CD4-positive, alpha-beta T cell (primary cell): Measurements from ENCODE around the gene ZNF280B. TPM values are rescaled to one million over a fixed set of nuclear protein-coding genes. Genes with fewer than 3 reads are reported as not detected.

Source experiments
- ATAC-seq: fragments of 200-7000 bp; cut with Tn5 transposase; one replicate; pipeline ENCODE4 v1.10.0; 2022; ENCODE audit warnings: mild to moderate bottlenecking; ENCODE audit not compliant: poor library complexity
- CTCF ChIA-PET: fragments of 350-600 bp; sonication (Branson Sonifier 250); formaldehyde crosslinking; loops from one replicate; lab custom pipeline; 2021; ENCODE audit warnings: antibody characterized with exemption, inconsistent platforms; lab: Charles Lee
- POLR2A ChIA-PET: fragments of 350-600 bp; sonication (Branson Sonifier 250); formaldehyde crosslinking; loops from one replicate; lab custom pipeline; 2021; ENCODE audit warnings: antibody characterized with exemption, inconsistent platforms; lab: Charles Lee
- DNase-seq, 14 experiments: peaks; one replicate each; pipeline ENCODE4 v3.0.0-alpha.2; 2013 to 2020; ENCODE audit warnings: mixed read lengths in 2 of 14
- H3K27ac ChIP-seq, 2 donors: one replicate each; pipeline versions ENCODE4 v1.5.1 to v1.7.0; 2013; ENCODE audit warnings: low read length in 2 of 2, low read depth in 1 of 2, mild to moderate bottlenecking in 1 of 2
- H3K27me3 ChIP-seq, 2 experiments: 1 replicate in 1 of 2; 2 replicates in 1 of 2; pipeline versions ENCODE4 v1.6.1 to v1.7.0; 2013; ENCODE audit warnings: low read length in 2 of 2, control low read depth in 1 of 2, mild to moderate bottlenecking in 1 of 2, moderate library complexity in 1 of 2; ENCODE audit not compliant: insufficient read depth in 2 of 2, control insufficient read depth in 1 of 2
- H3K36me3 ChIP-seq: one replicate; pipeline ENCODE4 v1.6.1; 2013; ENCODE audit warnings: low read length, control low read depth; ENCODE audit not compliant: insufficient read depth
- H3K4me1 ChIP-seq: one replicate; pipeline ENCODE4 v1.6.1; 2013; ENCODE audit warnings: low read length, control low read depth; ENCODE audit not compliant: insufficient read depth
- H3K4me3 ChIP-seq: one replicate; pipeline ENCODE4 v1.5.1; 2013; ENCODE audit warnings: mild to moderate bottlenecking, low read length, moderate library complexity
- H3K9me3 ChIP-seq, 2 experiments: 1 replicate in 1 of 2; 2 replicates in 1 of 2; pipeline versions ENCODE4 v1.6.1 to v1.7.0; 2013; ENCODE audit warnings: low read length in 2 of 2, mild to moderate bottlenecking in 2 of 2, control low read depth in 1 of 2, moderate library complexity in 1 of 2; ENCODE audit not compliant: control insufficient read depth in 1 of 2, insufficient read depth in 1 of 2
- H3K27ac Mint-ChIP-seq: one replicate; pipeline ENCODE4 v1.8.0; 2020; ENCODE audit warnings: mixed read lengths
- H3K27me3 Mint-ChIP-seq: one replicate; pipeline ENCODE4 v1.8.0; 2021; ENCODE audit warnings: mixed read lengths
- H3K36me3 Mint-ChIP-seq: one replicate; pipeline ENCODE4 v1.8.0; 2021; ENCODE audit warnings: low read depth, mixed read lengths
- H3K4me1 Mint-ChIP-seq: one replicate; pipeline ENCODE4 v1.8.0; 2021; ENCODE audit warnings: low read depth, mixed read lengths
- H3K4me3 Mint-ChIP-seq: one replicate; pipeline ENCODE4 v1.8.0; 2020; ENCODE audit warnings: mild to moderate bottlenecking, mixed read lengths
- H3K9me3 Mint-ChIP-seq: one replicate; pipeline ENCODE4 v1.8.0; 2020; ENCODE audit warnings: mixed read lengths
- CTCF ChIP-seq: fragments of 200-600 bp; IDR thresholded peaks from one replicate; pipeline ENCODE4 v1.8.0; 2022; ENCODE audit warnings: antibody characterized with exemption, mild to moderate bottlenecking
- intact Hi-C, 2 experiments: fragments of 100-400 bp; cut with DNase I in 1 of 2; cut with micrococcal nuclease in 1 of 2; formaldehyde crosslinking; loops; one replicate each; pipeline versions ENCODE4 v1.15.1 to v1.9.0; 2023 to 2025; cut with DNase I, micrococcal nuclease
- total RNA-seq, 174 experiments: library from RNA in 2 of 174; stranded (reverse) in 2 of 174; gene quantifications; one replicate each; pipeline ENCODE4 v1.2.3 and lab custom pipeline; 2021 to 2026

Gene ZNF280B
- total RNA-seq, 2 experiments from 2014 or later, result 1.0 to 1.2 TPM

DNA sequence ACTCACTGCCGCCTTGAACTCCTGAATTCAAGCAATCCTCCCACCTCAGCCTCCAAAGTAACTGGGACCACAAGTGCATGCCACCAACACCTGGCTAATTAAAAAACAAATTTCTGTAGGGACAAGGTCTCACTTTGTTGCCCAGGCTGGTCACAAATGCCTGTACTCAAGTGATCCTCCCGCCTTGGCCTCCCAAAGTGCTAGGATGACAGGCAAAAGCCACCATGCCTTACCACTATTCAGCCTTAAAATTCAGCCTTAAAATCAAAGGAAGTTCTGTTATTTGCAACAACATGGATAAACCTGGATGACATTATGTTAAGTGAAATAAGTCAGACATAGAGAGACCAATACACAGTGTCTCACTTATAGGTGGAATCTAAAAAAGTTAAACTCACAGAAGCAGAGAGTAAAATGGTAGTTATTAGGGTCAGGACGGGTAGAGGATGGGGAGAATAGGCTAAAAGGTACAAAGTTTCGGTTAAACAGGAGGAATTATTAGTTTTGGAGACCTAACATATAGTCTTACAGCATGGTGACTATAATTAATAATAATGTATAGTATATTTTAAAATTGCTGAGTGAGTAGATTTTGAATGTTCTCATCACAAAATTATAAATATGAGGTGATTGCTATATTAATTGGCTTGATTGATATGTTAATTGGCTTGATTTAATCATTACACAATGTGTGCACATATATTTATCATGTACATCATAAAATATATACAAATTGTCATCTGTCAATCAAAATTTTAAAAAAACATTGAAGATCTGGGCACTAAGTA is 17.8 kb upstream of the ZNF280B start:
- DNase-seq, result no peak
- CTCF ChIA-PET, result no interaction called here
- Mint-ChIP-seq H3K27me3 (peaks cover 23% of the 10 kb centered on the region), H3K4me1 (no peaks in the 10 kb centered on the region), H3K36me3 (no peaks in the 10 kb centered on the region), H3K9me3 (no peaks in the 10 kb centered on the region), H3K4me3 (no peak overlapping the region), H3K27ac (no peak overlapping the region)
- H3K9me3 ChIP-seq, result no peaks in the 10 kb centered on the region
- no peak overlapping the region for H3K4me3 ChIP-seq
- POLR2A ChIA-PET, result no interaction called here
- no peaks in the 10 kb centered on the region for H3K27me3 ChIP-seq
- H3K4me1 ChIP-seq, result no peaks in the 10 kb centered on the region
- intact Hi-C loops, result no loop called here
- no peak for TF ChIP-seq CTCF
- H3K36me3 ChIP-seq, result no peaks in the 10 kb centered on the region
- no peak overlapping the region for H3K27ac ChIP-seq
- ATAC-seq, result no peak

GRCh38 chr22:22523494-22523893 is 15.0 kb upstream of the ZNF280B start:
- H3K27me3 Mint-ChIP-seq, result peaks cover 31% of the 10 kb centered on the region

DNA sequence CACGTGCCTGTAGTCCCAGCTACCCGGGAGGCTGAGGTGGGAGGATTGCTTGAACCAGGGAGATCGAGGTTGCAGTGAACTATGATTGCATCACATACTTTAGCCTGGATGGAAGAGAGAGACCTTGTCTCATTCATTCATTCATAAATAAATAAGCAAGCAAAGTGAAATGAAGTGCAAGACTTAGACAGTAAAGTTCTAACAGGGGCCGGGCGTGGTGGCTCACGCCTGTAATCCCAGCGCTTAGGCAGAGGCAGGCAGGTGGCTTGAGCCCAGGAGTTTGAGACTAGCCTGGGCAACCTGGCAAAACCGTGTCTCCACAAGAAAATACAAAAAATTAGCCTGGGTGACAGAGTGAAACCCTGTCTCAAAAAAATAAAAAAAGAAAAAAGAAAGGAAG is 13.1 kb upstream of the ZNF280B start:
- Histone ChIP-seq H3K36me3 (no peaks in the 10 kb centered on the region), H3K4me1 (no peaks in the 10 kb centered on the region), H3K9me3 (no peaks in the 10 kb centered on the region), H3K27ac (no peak overlapping the region), H3K4me3 (no peak overlapping the region), H3K27me3 (no peaks in the 10 kb centered on the region)
- Mint-ChIP-seq H3K36me3 (no peaks in the 10 kb centered on the region), H3K4me1 (no peaks in the 10 kb centered on the region), H3K27me3 (peaks cover 30% of the 10 kb centered on the region), H3K9me3 (no peaks in the 10 kb centered on the region), H3K4me3 (no peak overlapping the region), H3K27ac (no peak overlapping the region)
- DNase-seq, result no peak
- ChIA-PET CTCF (no interaction called here), POLR2A (no interaction called here)
- intact Hi-C loops, result no loop called here
- no peak for ATAC-seq
- no peak for TF ChIP-seq CTCF

More at GRCh38 chr22:22523494-22523893, 15.0 kb upstream of the ZNF280B start:
- Mint-ChIP-seq H3K36me3 (no peaks in the 10 kb centered on the region), H3K9me3 (no peaks in the 10 kb centered on the region), H3K4me3 (no peak overlapping the region), H3K27ac (no peak overlapping the region), H3K4me1 (no peaks in the 10 kb centered on the region)
- TF ChIP-seq CTCF, result no peak
- ChIA-PET CTCF (no interaction called here), POLR2A (no interaction called here)
- H3K27ac ChIP-seq, result no peak overlapping the region
- no peak for DNase-seq
- H3K9me3 ChIP-seq, result no peaks in the 10 kb centered on the region
- H3K36me3 ChIP-seq, result no peaks in the 10 kb centered on the region
- no peak overlapping the region for H3K4me3 ChIP-seq
- H3K4me1 ChIP-seq, result no peaks in the 10 kb centered on the region
- intact Hi-C loops, result no loop called here
- H3K27me3 ChIP-seq, result no peaks in the 10 kb centered on the region
- no peak for ATAC-seq
